HL-60 (cell line): ENCODE results near the gene ST7.

Experiments
- DNase-seq, 2 experiments: peaks; one replicate each; pipeline ENCODE4 v3.0.0-alpha.2; 2010 to 2020; ENCODE audit warnings: low read depth in 1 of 2, low spot score in 1 of 2
- H3K27ac ChIP-seq: fragments of 250-450 bp; sonication (Bioruptor Pico); replicated peaks from 2 replicates; pipeline ENCODE4 v1.5.1; 2020; ENCODE audit warnings: mild to moderate bottlenecking, moderate library complexity
- H3K27me3 ChIP-seq: fragments of 250-450 bp; sonication (Bioruptor Pico); 2 replicates; pipeline ENCODE4 v1.5.1; 2021; ENCODE audit warnings: mild to moderate bottlenecking, moderate library complexity; ENCODE audit not compliant: insufficient read depth, poor library complexity, severe bottlenecking
- H3K4me3 ChIP-seq: replicated peaks from 2 replicates; pipeline ENCODE4 v1.5.1; 2011; ENCODE audit warnings: mild to moderate bottlenecking, control low read depth, low read length; ENCODE audit not compliant: insufficient read depth
- CTCF ChIP-seq: IDR thresholded peaks from one replicate; pipeline ENCODE4 v1.5.1; 2011; ENCODE audit warnings: low read length, control low read depth, inconsistent platforms; ENCODE audit not compliant: insufficient read depth
- GABPA ChIP-seq: IDR thresholded peaks from 2 replicates; pipeline ENCODE4 v1.6.1; 2012; ENCODE audit warnings: low read depth
- POLR2AphosphoS5 ChIP-seq: IDR thresholded peaks from 2 replicates; pipeline ENCODE4 v1.6.1; 2012; ENCODE audit warnings: low read depth
- REST ChIP-seq: IDR thresholded peaks from 2 replicates; pipeline ENCODE4 v1.6.1; 2012; ENCODE audit warnings: low read depth; ENCODE audit not compliant: insufficient replicate concordance
- SPI1 ChIP-seq: IDR thresholded peaks from 2 replicates; pipeline ENCODE4 v1.6.1; 2012; ENCODE audit warnings: low read depth, mild to moderate bottlenecking, borderline replicate concordance

The ST7 gene

GRCh38 chr7:117127585-117128168, 174.4 kb downstream of the ST7 start:
- no peaks in the 10 kb centered on the region for H3K27me3 ChIP-seq
- H3K4me3 ChIP-seq: no peak overlapping the region
- TF ChIP-seq REST (no peak), CTCF (peak; percentile 53), SPI1 (no peak), POLR2AphosphoS5 (no peak), GABPA (no peak)
- no peak overlapping the region for H3K27ac ChIP-seq
- DNase-seq: peak in 1 of 2 experiments; percentile 52

- no peak overlapping the region for H3K27ac ChIP-seq
- TF ChIP-seq GABPA (no peak), CTCF (no peak), SPI1 (no peak), POLR2AphosphoS5 (no peak), REST (no peak)
- no peak overlapping the region for H3K4me3 ChIP-seq
- no peak for DNase-seq
- H3K27me3 ChIP-seq: no peaks in the 10 kb centered on the region
Observed at GRCh38 chr7:117129521-117129955, 176.2 kb downstream of the ST7 start.

- DNase-seq: no peak
- TF ChIP-seq GABPA (no peak), POLR2AphosphoS5 (no peak), SPI1 (no peak), CTCF (no peak), REST (no peak)
- H3K4me3 ChIP-seq: no peak overlapping the region
- no peaks in the 10 kb centered on the region for H3K27me3 ChIP-seq
- no peak overlapping the region for H3K27ac ChIP-seq
Observed at GRCh38 chr7:117130262-117130661, 177.0 kb downstream of the ST7 start.
